ENCODE data around the gene USP40.

USP40 gene

DNA sequence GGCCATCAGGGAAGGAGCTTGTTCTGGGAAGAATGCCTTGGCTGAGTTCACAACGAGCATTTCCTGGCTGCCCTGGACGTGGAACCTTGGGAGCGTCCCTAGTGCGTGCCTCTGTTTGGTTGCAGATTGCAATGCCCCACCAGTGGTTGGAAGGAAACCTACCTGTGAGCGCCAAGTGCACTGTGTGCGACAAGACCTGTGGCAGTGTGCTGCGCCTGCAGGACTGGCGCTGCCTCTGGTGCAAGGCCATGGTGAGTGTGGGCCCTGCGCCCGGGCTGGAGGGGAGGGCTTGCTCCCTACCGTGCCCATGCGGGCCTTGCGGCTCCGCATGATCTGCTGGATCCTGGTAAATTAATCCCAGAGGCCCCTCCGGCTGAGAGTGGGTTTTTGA, 130.4 kb downstream of the USP40 start:
- Histone ChIP-seq H3K27me3 (ENCODE audit: insufficient read depth, low read length, poor library complexity) (no peaks in the 10 kb centered on the region), H3K4me2 (ENCODE audit: low read length) (no peak overlapping the region), H4K5ac (ENCODE audit: low read length) (no peak overlapping the region), H3K27ac (ENCODE audit: low read depth, low read length) (no peak overlapping the region), H3K36me3 (ENCODE audit: control insufficient read depth, insufficient read depth, low read length) (no peaks in the 10 kb centered on the region), H3K4me3 (ENCODE audit: low read length) (no peak overlapping the region), H3K23ac (ENCODE audit: low read length) (no peak overlapping the region), H2BK120ac (ENCODE audit: low read depth, low read length) (no peak overlapping the region), H3K4ac (ENCODE audit: low read depth, low read length) (no peak overlapping the region), H3K4me1 (ENCODE audit: control insufficient read depth, low read depth, low read length) (no peaks in the 10 kb centered on the region), H3K18ac (ENCODE audit: low read length) (no peak overlapping the region), H3K79me1 (ENCODE audit: low read length) (no peaks in the 10 kb centered on the region), H2BK15ac (replicated peaks; ENCODE audit: low read depth) (no peak overlapping the region), H2AK5ac (ENCODE audit: low read length) (no peak overlapping the region), H3K56ac (ENCODE audit: low read length) (no peak overlapping the region), H4K8ac (ENCODE audit: low read depth, low read length) (no peak overlapping the region), H3K79me2 (ENCODE audit: control insufficient read depth, insufficient read depth, low read length) (no peaks in the 10 kb centered on the region), H2BK5ac (ENCODE audit: low read length) (no peak overlapping the region), H3K9ac (ENCODE audit: low read length) (no peak overlapping the region)
- no peak for DNase-seq
- no CpG with 5 or more reads among the region's 15 CpGs for WGBS (ENCODE audit: extremely low coverage, insufficient coverage, low lambda C conversion rate)

GRCh38 chr2:233435436-233436190, 131.0 kb downstream of the USP40 start:
- Histone ChIP-seq H3K36me3 (ENCODE audit: control insufficient read depth, insufficient read depth, low read length) (no peaks in the 10 kb centered on the region), H3K4ac (ENCODE audit: low read depth, low read length) (no peak overlapping the region), H3K9ac (ENCODE audit: low read length) (no peak overlapping the region), H2BK120ac (ENCODE audit: low read depth, low read length) (no peak overlapping the region), H3K4me3 (ENCODE audit: low read length) (no peak overlapping the region), H3K18ac (ENCODE audit: low read length) (no peak overlapping the region), H3K23ac (ENCODE audit: low read length) (no peak overlapping the region), H3K27ac (ENCODE audit: low read depth, low read length) (no peak overlapping the region), H3K79me2 (ENCODE audit: control insufficient read depth, insufficient read depth, low read length) (no peaks in the 10 kb centered on the region), H2BK5ac (ENCODE audit: low read length) (no peak overlapping the region), H3K4me1 (ENCODE audit: control insufficient read depth, low read depth, low read length) (no peaks in the 10 kb centered on the region), H3K79me1 (ENCODE audit: low read length) (no peaks in the 10 kb centered on the region), H2BK15ac (replicated peaks; ENCODE audit: low read depth) (no peak overlapping the region), H3K4me2 (ENCODE audit: low read length) (no peak overlapping the region), H3K27me3 (ENCODE audit: insufficient read depth, low read length, poor library complexity) (no peaks in the 10 kb centered on the region), H4K5ac (ENCODE audit: low read length) (no peak overlapping the region), H2AK5ac (ENCODE audit: low read length) (no peak overlapping the region), H4K8ac (ENCODE audit: low read depth, low read length) (no peak overlapping the region), H3K56ac (ENCODE audit: low read length) (no peak overlapping the region)
- no peak for DNase-seq
- no CpG with 5 or more reads among the region's 18 CpGs for WGBS (ENCODE audit: extremely low coverage, insufficient coverage, low lambda C conversion rate)

GRCh38 chr2:233434666-233435330, 131.8 kb downstream of the USP40 start:
- Histone ChIP-seq H4K8ac (ENCODE audit: low read depth, low read length) (no peak overlapping the region), H3K4ac (ENCODE audit: low read depth, low read length) (no peak overlapping the region), H3K4me2 (ENCODE audit: low read length) (no peak overlapping the region), H4K5ac (ENCODE audit: low read length) (no peak overlapping the region), H3K27me3 (ENCODE audit: insufficient read depth, low read length, poor library complexity) (no peaks in the 10 kb centered on the region), H3K23ac (ENCODE audit: low read length) (no peak overlapping the region), H2AK5ac (ENCODE audit: low read length) (no peak overlapping the region), H3K4me1 (ENCODE audit: control insufficient read depth, low read depth, low read length) (no peaks in the 10 kb centered on the region), H2BK5ac (ENCODE audit: low read length) (no peak overlapping the region), H2BK120ac (ENCODE audit: low read depth, low read length) (no peak overlapping the region), H3K18ac (ENCODE audit: low read length) (no peak overlapping the region), H3K4me3 (ENCODE audit: low read length) (no peak overlapping the region), H3K36me3 (ENCODE audit: control insufficient read depth, insufficient read depth, low read length) (no peaks in the 10 kb centered on the region), H3K79me2 (ENCODE audit: control insufficient read depth, insufficient read depth, low read length) (no peaks in the 10 kb centered on the region), H2BK15ac (replicated peaks; ENCODE audit: low read depth) (no peak overlapping the region), H3K27ac (ENCODE audit: low read depth, low read length) (no peak overlapping the region), H3K9ac (ENCODE audit: low read length) (no peak overlapping the region), H3K56ac (ENCODE audit: low read length) (no peak overlapping the region), H3K79me1 (ENCODE audit: low read length) (no peaks in the 10 kb centered on the region)
- no CpG with 5 or more reads among the region's 18 CpGs for WGBS (ENCODE audit: extremely low coverage, insufficient coverage, low lambda C conversion rate)
- DNase-seq = no peak

- Histone ChIP-seq H3K4ac (ENCODE audit: low read depth, low read length) (no peak overlapping the region), H2BK120ac (ENCODE audit: low read depth, low read length) (no peak overlapping the region), H3K4me1 (ENCODE audit: control insufficient read depth, low read depth, low read length) (no peaks in the 10 kb centered on the region), H3K4me2 (ENCODE audit: low read length) (no peak overlapping the region), H3K79me2 (ENCODE audit: control insufficient read depth, insufficient read depth, low read length) (no peaks in the 10 kb centered on the region), H4K5ac (ENCODE audit: low read length) (no peak overlapping the region), H3K18ac (ENCODE audit: low read length) (no peak overlapping the region), H3K27ac (ENCODE audit: low read depth, low read length) (no peak overlapping the region), H3K23ac (ENCODE audit: low read length) (no peak overlapping the region), H3K4me3 (ENCODE audit: low read length) (no peak overlapping the region), H3K9ac (ENCODE audit: low read length) (no peak overlapping the region), H2BK5ac (ENCODE audit: low read length) (no peak overlapping the region), H3K27me3 (ENCODE audit: insufficient read depth, low read length, poor library complexity) (no peaks in the 10 kb centered on the region), H3K56ac (ENCODE audit: low read length) (no peak overlapping the region), H3K36me3 (ENCODE audit: control insufficient read depth, insufficient read depth, low read length) (no peaks in the 10 kb centered on the region), H3K79me1 (ENCODE audit: low read length) (no peaks in the 10 kb centered on the region), H4K8ac (ENCODE audit: low read depth, low read length) (no peak overlapping the region), H2BK15ac (replicated peaks; ENCODE audit: low read depth) (no peak overlapping the region), H2AK5ac (ENCODE audit: low read length) (no peak overlapping the region)
- WGBS (ENCODE audit: extremely low coverage, insufficient coverage, low lambda C conversion rate) = no CpG with 5 or more reads among the region's 1 CpG
- no peak for DNase-seq
Observed at GRCh38 chr2:233433794-233434193, 132.8 kb downstream of the USP40 start.

DNA sequence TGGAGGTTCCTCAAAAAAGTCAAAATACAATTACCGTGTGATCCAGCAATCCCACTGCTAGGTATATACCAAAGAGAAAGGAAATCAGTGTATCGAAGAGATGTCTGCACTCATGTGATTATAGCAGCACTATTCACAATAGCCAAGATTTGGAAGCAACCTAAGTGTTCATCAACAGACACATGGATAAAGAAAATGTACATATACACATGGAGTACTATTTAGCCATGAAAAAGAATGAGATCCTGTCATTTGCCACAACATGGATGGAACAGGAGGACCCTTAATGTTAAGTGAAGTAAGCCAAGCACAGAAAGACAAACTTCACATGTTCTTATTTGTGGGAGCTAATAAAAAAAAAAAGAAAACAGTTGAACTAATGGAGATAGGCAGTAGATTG, 133.6 kb downstream of the USP40 start:
- H3K18ac ChIP-seq (ENCODE audit: low read length) = no peak overlapping the region
- H3K4ac ChIP-seq (ENCODE audit: low read depth, low read length) = no peak overlapping the region
- no CpG with 5 or more reads among the region's 2 CpGs for WGBS (ENCODE audit: extremely low coverage, insufficient coverage, low lambda C conversion rate)
- H3K36me3 ChIP-seq (ENCODE audit: control insufficient read depth, insufficient read depth, low read length) = no peaks in the 10 kb centered on the region
- H4K5ac ChIP-seq (ENCODE audit: low read length) = no peak overlapping the region
- no peak overlapping the region for H2AK5ac ChIP-seq (ENCODE audit: low read length)
- H3K4me2 ChIP-seq (ENCODE audit: low read length) = no peak overlapping the region
- H2BK5ac ChIP-seq (ENCODE audit: low read length) = no peak overlapping the region
- H3K79me1 ChIP-seq (ENCODE audit: low read length) = no peaks in the 10 kb centered on the region
- H2BK120ac ChIP-seq (ENCODE audit: low read depth, low read length) = no peak overlapping the region
- H3K56ac ChIP-seq (ENCODE audit: low read length) = no peak overlapping the region
- H3K9ac ChIP-seq (ENCODE audit: low read length) = no peak overlapping the region
- H3K23ac ChIP-seq (ENCODE audit: low read length) = no peak overlapping the region
- H3K27ac ChIP-seq (ENCODE audit: low read depth, low read length) = no peak overlapping the region
- H3K79me2 ChIP-seq (ENCODE audit: control insufficient read depth, insufficient read depth, low read length) = no peaks in the 10 kb centered on the region
- H4K8ac ChIP-seq (ENCODE audit: low read depth, low read length) = no peak overlapping the region
- H3K4me1 ChIP-seq (ENCODE audit: control insufficient read depth, low read depth, low read length) = no peaks in the 10 kb centered on the region
- no peaks in the 10 kb centered on the region for H3K27me3 ChIP-seq (ENCODE audit: insufficient read depth, low read length, poor library complexity)
- no peak overlapping the region for H3K4me3 ChIP-seq (ENCODE audit: low read length)
- H2BK15ac ChIP-seq (replicated peaks; ENCODE audit: low read depth) = no peak overlapping the region
- DNase-seq = no peak

Measured in mesendoderm (in vitro differentiated cells).